Measurements from ENCODE around the gene ZIK1.
A peak's percentile ranks its signal among the peaks of the same experiment; 100 is the strongest.

Gene ZIK1

GRCh38 chr19:57613941-57614743, 30.2 kb downstream of the ZIK1 start, which contains the start of gene ZNF134:
Gene ZNF134 (plus strand): TSS chr19:57614242. CDS start chr19:57619469, 5,227 bp downstream.
- DNase-seq: peak; percentile 86

GRCh38 chr19:57615346-57615745, 31.4 kb downstream of the ZIK1 start:
- DNase-seq: no peak

- no peak for DNase-seq
Measured at GRCh38 chr19:57620673-57621348, 36.9 kb downstream of the ZIK1 start.

- no peak for DNase-seq
Measured at GRCh38 chr19:57623091-57623490, 39.1 kb downstream of the ZIK1 start.

- DNase-seq: peak; percentile 83
Measured at GRCh38 chr19:57632987-57633831, 49.3 kb downstream of the ZIK1 start, which contains the start of gene ZNF211. Gene ZNF211 (plus strand): TSS chr19:57633168. CDS start chr19:57633347, 179 bp downstream.

- DNase-seq: no peak
Measured at GRCh38 chr19:57633832-57634131, 49.8 kb downstream of the ZIK1 start.

- no peak for DNase-seq
Measured at GRCh38 chr19:57637379-57637778, 53.4 kb downstream of the ZIK1 start.

- no peak for DNase-seq
Measured at GRCh38 chr19:57641715-57642234, 57.8 kb downstream of the ZIK1 start.

- no peak for DNase-seq
Measured at GRCh38 chr19:57642396-57643046, 58.6 kb downstream of the ZIK1 start.
